Astrocyte (in vitro differentiated cells and primary cell): ENCODE data around the gene HIBADH. TPM values are rescaled to one million over a fixed set of nuclear protein-coding genes. Genes with fewer than 3 reads are reported as not detected.

ENCODE experiments used
- DNase-seq: peaks from one replicate; pipeline ENCODE4 v3.0.0-alpha.2; 2010; ENCODE audit warnings: low read depth
- FAIRE-seq: peaks from 2 replicates; lab custom pipeline; 2011; peaks lifted over from hg19 to GRCh38; lab: Jason Lieb, UNC
- H2AFZ ChIP-seq: 2 replicates; pipeline ENCODE4 v1.6.0; 2012; ENCODE audit warnings: low read depth, low read length, inconsistent platforms
- H3K27ac ChIP-seq: 2 replicates; pipeline ENCODE4 v1.5.1; 2011; ENCODE audit warnings: low read depth, low read length, inconsistent platforms
- H3K27me3 ChIP-seq: 2 replicates; pipeline ENCODE4 v1.6.0; 2011; ENCODE audit warnings: low read length, inconsistent platforms; ENCODE audit not compliant: insufficient read depth
- H3K36me3 ChIP-seq: 2 replicates; pipeline ENCODE4 v1.5.1; 2011; ENCODE audit warnings: low read length, inconsistent platforms; ENCODE audit not compliant: insufficient read depth
- H3K4me1 ChIP-seq: 2 replicates; pipeline ENCODE4 v1.5.1; 2011; ENCODE audit warnings: low read length, inconsistent platforms; ENCODE audit not compliant: insufficient read depth
- H3K4me2 ChIP-seq: 2 replicates; pipeline ENCODE4 v1.6.0; 2012; ENCODE audit warnings: low read length, inconsistent platforms
- H3K4me3 ChIP-seq: 2 replicates; pipeline ENCODE4 v1.5.1; 2011; ENCODE audit warnings: low read depth, mild to moderate bottlenecking, low read length, inconsistent platforms; ENCODE audit not compliant: insufficient read depth
- H3K79me2 ChIP-seq: 2 replicates; pipeline ENCODE4 v1.6.0; 2012; ENCODE audit warnings: mild to moderate bottlenecking, low read length, inconsistent platforms; ENCODE audit not compliant: insufficient read depth
- H3K9ac ChIP-seq: 2 replicates; pipeline ENCODE4 v1.6.0; 2012; ENCODE audit warnings: mild to moderate bottlenecking, low read length, inconsistent platforms
- H3K9me3 ChIP-seq: 2 replicates; pipeline ENCODE4 v1.5.1; 2012; ENCODE audit warnings: low read depth, mild to moderate bottlenecking, low read length, inconsistent platforms; ENCODE audit not compliant: insufficient read depth
- H4K20me1 ChIP-seq: 2 replicates; pipeline ENCODE4 v1.6.0; 2012; ENCODE audit warnings: low read length, inconsistent platforms; ENCODE audit not compliant: insufficient read depth
- H3K27ac Mint-ChIP-seq: one replicate; pipeline ENCODE4 v1.8.0; 2021; ENCODE audit warnings: mild to moderate bottlenecking, mixed read lengths; ENCODE audit not compliant: unreplicated experiment
- H3K27me3 Mint-ChIP-seq: one replicate; pipeline ENCODE4 v1.8.0; 2021; ENCODE audit warnings: low read depth, mixed read lengths; ENCODE audit not compliant: unreplicated experiment
- H3K36me3 Mint-ChIP-seq: one replicate; pipeline ENCODE4 v1.8.0; 2021; ENCODE audit warnings: low read depth, mixed read lengths; ENCODE audit not compliant: unreplicated experiment
- H3K4me1 Mint-ChIP-seq: one replicate; pipeline ENCODE4 v1.8.0; 2021; ENCODE audit warnings: low read depth, mixed read lengths; ENCODE audit not compliant: unreplicated experiment
- H3K4me3 Mint-ChIP-seq: one replicate; pipeline ENCODE4 v1.8.0; 2021; ENCODE audit warnings: mild to moderate bottlenecking, moderate library complexity, mixed read lengths; ENCODE audit not compliant: unreplicated experiment
- H3K9me3 Mint-ChIP-seq: one replicate; pipeline ENCODE4 v1.8.0; 2021; ENCODE audit warnings: mild to moderate bottlenecking, mixed read lengths; ENCODE audit not compliant: unreplicated experiment
- EZH2 ChIP-seq: IDR thresholded peaks from 2 replicates; pipeline ENCODE4 v1.6.1; 2012; ENCODE audit warnings: mild to moderate bottlenecking, low read length, inconsistent platforms; ENCODE audit not compliant: insufficient read depth
- total RNA-seq: library from RNA; stranded (reverse); gene quantifications from 2 replicates; pipeline ENCODE4 v1.2.1, GENCODE V29; 2021
- TF ChIP-seq, protein P1 (sequence below): IDR thresholded peaks from 2 replicates; pipeline ENCODE4 v1.5.1; 2011; ENCODE audit warnings: low read depth, mild to moderate bottlenecking, inconsistent platforms, low read length, moderate library complexity; ENCODE audit not compliant: insufficient read depth

The HIBADH gene
- total RNA-seq, 1 donor from 2014 or later: 21.9 TPM

DNA sequence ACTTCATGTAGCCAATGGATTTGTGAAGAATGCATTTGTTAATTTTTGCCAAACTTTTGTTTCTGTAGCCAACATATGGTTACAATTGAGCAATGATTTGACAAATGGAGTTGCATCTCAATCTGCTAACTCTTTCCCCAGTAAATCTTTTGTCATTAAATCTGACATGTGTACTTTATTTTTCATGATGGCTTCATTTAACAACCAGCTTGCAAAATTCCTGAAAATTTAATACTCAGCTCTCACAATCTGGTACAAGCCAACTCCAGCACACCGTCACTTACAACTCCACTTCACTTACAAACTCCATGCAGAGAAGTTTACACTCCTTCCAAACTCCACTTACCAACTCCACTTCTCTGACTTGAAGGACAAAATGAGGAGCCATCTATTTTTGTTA, 26.5 kb upstream of the HIBADH start:
- Histone ChIP-seq H3K27ac (no peak overlapping the region), H3K4me3 (no peak overlapping the region), H3K27me3 (no peaks in the 10 kb centered on the region), H2AFZ (no peak overlapping the region), H3K9ac (no peak overlapping the region), H3K9me3 (no peaks in the 10 kb centered on the region), H4K20me1 (no peaks in the 10 kb centered on the region), H3K4me1 (no peaks in the 10 kb centered on the region), H3K36me3 (no peaks in the 10 kb centered on the region), H3K4me2 (no peak overlapping the region), H3K79me2 (no peaks in the 10 kb centered on the region)
- peak; percentile 9 for FAIRE-seq
- TF ChIP-seq, protein P1, sequence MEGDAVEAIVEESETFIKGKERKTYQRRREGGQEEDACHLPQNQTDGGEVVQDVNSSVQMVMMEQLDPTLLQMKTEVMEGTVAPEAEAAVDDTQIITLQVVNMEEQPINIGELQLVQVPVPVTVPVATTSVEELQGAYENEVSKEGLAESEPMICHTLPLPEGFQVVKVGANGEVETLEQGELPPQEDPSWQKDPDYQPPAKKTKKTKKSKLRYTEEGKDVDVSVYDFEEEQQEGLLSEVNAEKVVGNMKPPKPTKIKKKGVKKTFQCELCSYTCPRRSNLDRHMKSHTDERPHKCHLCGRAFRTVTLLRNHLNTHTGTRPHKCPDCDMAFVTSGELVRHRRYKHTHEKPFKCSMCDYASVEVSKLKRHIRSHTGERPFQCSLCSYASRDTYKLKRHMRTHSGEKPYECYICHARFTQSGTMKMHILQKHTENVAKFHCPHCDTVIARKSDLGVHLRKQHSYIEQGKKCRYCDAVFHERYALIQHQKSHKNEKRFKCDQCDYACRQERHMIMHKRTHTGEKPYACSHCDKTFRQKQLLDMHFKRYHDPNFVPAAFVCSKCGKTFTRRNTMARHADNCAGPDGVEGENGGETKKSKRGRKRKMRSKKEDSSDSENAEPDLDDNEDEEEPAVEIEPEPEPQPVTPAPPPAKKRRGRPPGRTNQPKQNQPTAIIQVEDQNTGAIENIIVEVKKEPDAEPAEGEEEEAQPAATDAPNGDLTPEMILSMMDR: no peak
- no peak for TF ChIP-seq EZH2
- Mint-ChIP-seq H3K9me3 (no peaks in the 10 kb centered on the region), H3K36me3 (no peaks in the 10 kb centered on the region), H3K27ac (no peak overlapping the region), H3K27me3 (peaks cover 2% of the 10 kb centered on the region), H3K4me3 (no peak overlapping the region), H3K4me1 (peaks cover 2% of the 10 kb centered on the region)
- DNase-seq: no peak

DNA sequence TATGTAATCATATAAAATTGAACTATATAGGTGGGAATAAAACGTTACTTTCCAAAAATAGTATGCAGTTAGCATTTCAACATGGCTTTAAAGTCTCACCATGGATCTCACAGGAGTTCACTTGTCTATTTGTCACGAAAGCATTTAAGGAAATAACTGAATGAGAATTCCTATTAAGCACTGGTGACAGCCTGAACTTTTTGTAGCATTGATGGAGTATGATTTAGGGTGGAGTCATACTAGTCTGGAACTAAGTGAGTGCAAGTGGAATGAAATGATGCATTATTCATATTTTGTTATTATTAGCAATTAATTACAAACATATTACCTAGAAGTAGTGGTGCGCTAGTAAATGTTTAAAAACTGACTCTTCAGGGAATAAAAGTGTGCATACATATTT, 26.0 kb upstream of the HIBADH start:
- H3K9me3 Mint-ChIP-seq: no peaks in the 10 kb centered on the region
- FAIRE-seq: no peak

DNA sequence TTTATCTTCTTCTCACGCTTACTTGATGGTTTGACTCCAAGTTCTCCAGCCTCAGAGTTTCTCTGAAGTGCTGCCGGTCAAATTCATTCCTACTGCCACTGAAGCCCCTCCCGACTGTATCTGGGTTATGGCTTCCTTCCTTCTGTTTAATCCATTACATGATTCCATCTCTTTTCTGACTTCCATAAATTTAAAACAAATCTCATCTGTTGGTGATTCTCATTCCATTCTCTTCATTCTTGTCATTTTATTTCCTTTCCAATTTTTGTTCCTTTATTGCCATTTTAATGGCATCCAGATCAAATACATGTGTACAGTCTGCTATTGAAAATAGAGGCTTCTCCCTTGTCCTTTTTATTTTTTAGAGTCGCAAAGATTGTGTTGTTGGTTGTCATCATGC, 25.4 kb upstream of the HIBADH start:
- Mint-ChIP-seq H3K9me3 (no peaks in the 10 kb centered on the region), H3K4me3 (no peak overlapping the region), H3K4me1 (peaks cover 2% of the 10 kb centered on the region), H3K27ac (no peak overlapping the region), H3K27me3 (peaks cover 2% of the 10 kb centered on the region), H3K36me3 (no peaks in the 10 kb centered on the region)
- no peak overlapping the region for H3K9ac ChIP-seq
- DNase-seq (no peak), FAIRE-seq (no peak)
- H3K9me3 ChIP-seq: no peaks in the 10 kb centered on the region
- no peak overlapping the region for H2AFZ ChIP-seq
- H3K4me2 ChIP-seq: no peak overlapping the region
- no peaks in the 10 kb centered on the region for H3K79me2 ChIP-seq
- no peak overlapping the region for H3K4me3 ChIP-seq
- H4K20me1 ChIP-seq: no peaks in the 10 kb centered on the region
- H3K27ac ChIP-seq: no peak overlapping the region
- TF ChIP-seq, protein P1: no peak
- TF ChIP-seq EZH2: no peak
- no peaks in the 10 kb centered on the region for H3K4me1 ChIP-seq
- H3K27me3 ChIP-seq: no peaks in the 10 kb centered on the region
- no peaks in the 10 kb centered on the region for H3K36me3 ChIP-seq

More for the DNA sequence above, 26.0 kb upstream of the HIBADH start:
- Mint-ChIP-seq H3K36me3 (no peaks in the 10 kb centered on the region), H3K4me1 (peaks cover 2% of the 10 kb centered on the region), H3K4me3 (no peak overlapping the region), H3K27me3 (peaks cover 2% of the 10 kb centered on the region), H3K27ac (no peak overlapping the region)
- TF ChIP-seq EZH2: no peak
- TF ChIP-seq, protein P1: no peak
- Histone ChIP-seq H3K4me1 (no peaks in the 10 kb centered on the region), H3K4me3 (no peak overlapping the region), H3K27ac (no peak overlapping the region), H3K9ac (no peak overlapping the region), H3K27me3 (no peaks in the 10 kb centered on the region), H3K4me2 (no peak overlapping the region), H3K36me3 (no peaks in the 10 kb centered on the region), H4K20me1 (no peaks in the 10 kb centered on the region), H3K9me3 (no peaks in the 10 kb centered on the region), H3K79me2 (no peaks in the 10 kb centered on the region), H2AFZ (no peak overlapping the region)
- no peak for DNase-seq
